ENCODE measurements around the gene METTL27.
"Not testable (repeated sequence)": the region's sequence is repeated elsewhere in the genome, so short reads cannot be mapped to it uniquely, and the experiment has no call there.

Gene METTL27

DNA sequence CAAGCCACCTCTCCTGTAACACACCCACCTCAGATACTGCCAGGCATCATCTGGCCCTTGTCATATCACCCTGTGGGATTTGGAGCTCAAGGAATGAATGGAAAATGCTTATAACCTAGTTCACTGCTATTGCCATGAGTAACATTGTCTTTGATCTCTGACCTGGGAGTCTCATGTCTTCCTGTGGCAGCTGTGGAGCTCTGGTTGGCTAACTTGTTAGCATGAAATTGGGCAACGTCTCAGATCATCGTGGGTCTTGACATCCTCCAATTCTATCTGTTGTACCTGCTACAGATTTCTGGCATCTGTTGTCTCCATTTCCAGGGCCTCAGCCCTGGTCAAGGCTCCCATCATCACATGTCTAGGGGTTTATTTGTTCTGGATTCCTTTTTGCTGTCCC lies 16.5 kb upstream of the METTL27 start:
- ATAC-seq (replicated peaks) (no peak), DNase-seq (no peak)
- no peaks in the 10 kb centered on the region for H3K36me3 Mint-ChIP-seq (ENCODE audit: insufficient read depth)
- H3K4me1 Mint-ChIP-seq (ENCODE audit: low read depth in 2 of 2), result peaks cover 4 to 8% of the 10 kb centered on the region in 2 donors
- H3K27me3 Mint-ChIP-seq, result peaks cover 20 to 45% of the 10 kb centered on the region in 2 donors
- H3K4me3 Mint-ChIP-seq, result no peak overlapping the region
- no peak overlapping the region for H3K27ac Mint-ChIP-seq
- no peaks in the 10 kb centered on the region for H3K9me3 Mint-ChIP-seq

DNA sequence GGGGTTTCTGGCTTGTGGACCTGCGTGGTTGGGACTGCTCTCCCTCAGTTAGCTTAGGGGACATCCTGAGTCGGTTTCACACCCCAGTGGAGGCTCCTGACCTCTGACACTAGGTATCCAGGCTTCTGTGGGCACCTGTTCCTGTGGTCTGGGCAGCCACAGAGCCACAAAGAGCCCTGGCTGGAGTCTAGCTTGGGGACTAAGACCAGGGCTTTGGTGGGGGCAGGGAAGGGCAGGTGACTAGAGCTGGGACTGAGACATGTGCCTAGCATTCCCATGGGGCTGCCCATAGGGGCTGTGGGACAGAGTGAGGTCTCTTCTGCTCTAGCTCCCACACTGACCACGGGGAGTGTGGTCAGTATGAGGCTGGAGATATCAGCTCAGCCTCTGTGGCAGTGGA lies 14.6 kb upstream of the METTL27 start:
- no peak for DNase-seq
- Mint-ChIP-seq H3K27me3 (peaks cover 31 to 58% of the 10 kb centered on the region in 2 donors), H3K9me3 (no peaks in the 10 kb centered on the region), H3K36me3 (ENCODE audit: insufficient read depth) (no peaks in the 10 kb centered on the region), H3K4me1 (ENCODE audit: low read depth in 2 of 2) (peaks cover 4 to 8% of the 10 kb centered on the region in 2 donors), H3K4me3 (peak overlapping the region; percentile 74 to 75), H3K27ac (peak overlapping the region in 1 of 2 donors; percentile 41)
- ATAC-seq (replicated peaks), result no peak

DNA sequence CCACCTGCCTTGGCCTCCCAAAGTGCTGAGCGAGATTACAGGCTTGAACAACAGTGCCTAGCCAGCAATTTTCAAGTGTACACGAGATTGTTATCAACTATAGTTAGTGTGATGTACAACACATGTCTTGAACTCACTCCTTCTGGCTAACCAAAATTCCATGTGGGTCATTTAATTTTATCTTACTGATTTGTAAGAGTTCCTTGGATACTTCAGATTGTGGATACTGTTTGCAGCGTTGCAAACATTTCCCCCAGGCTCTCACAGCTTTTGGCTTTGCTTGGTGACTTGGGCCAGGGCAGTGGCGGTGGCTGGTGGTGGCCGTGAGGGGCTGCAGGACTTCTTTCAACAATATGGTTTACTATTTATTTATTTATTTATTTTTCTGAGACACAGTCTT lies 10.2 kb upstream of the METTL27 start:
- peaks cover 4 to 14% of the 10 kb centered on the region in 2 donors for H3K4me1 Mint-ChIP-seq (ENCODE audit: low read depth in 2 of 2)
- no peak for ATAC-seq (replicated peaks)
- no peak overlapping the region for H3K4me3 Mint-ChIP-seq
- peaks cover 37 to 70% of the 10 kb centered on the region in 2 donors for H3K27me3 Mint-ChIP-seq
- peaks cover 3% of the 10 kb centered on the region for H3K36me3 Mint-ChIP-seq (ENCODE audit: insufficient read depth)
- no peak overlapping the region for H3K27ac Mint-ChIP-seq
- DNase-seq, result no peak
- H3K9me3 Mint-ChIP-seq, result no peaks in the 10 kb centered on the region

DNA sequence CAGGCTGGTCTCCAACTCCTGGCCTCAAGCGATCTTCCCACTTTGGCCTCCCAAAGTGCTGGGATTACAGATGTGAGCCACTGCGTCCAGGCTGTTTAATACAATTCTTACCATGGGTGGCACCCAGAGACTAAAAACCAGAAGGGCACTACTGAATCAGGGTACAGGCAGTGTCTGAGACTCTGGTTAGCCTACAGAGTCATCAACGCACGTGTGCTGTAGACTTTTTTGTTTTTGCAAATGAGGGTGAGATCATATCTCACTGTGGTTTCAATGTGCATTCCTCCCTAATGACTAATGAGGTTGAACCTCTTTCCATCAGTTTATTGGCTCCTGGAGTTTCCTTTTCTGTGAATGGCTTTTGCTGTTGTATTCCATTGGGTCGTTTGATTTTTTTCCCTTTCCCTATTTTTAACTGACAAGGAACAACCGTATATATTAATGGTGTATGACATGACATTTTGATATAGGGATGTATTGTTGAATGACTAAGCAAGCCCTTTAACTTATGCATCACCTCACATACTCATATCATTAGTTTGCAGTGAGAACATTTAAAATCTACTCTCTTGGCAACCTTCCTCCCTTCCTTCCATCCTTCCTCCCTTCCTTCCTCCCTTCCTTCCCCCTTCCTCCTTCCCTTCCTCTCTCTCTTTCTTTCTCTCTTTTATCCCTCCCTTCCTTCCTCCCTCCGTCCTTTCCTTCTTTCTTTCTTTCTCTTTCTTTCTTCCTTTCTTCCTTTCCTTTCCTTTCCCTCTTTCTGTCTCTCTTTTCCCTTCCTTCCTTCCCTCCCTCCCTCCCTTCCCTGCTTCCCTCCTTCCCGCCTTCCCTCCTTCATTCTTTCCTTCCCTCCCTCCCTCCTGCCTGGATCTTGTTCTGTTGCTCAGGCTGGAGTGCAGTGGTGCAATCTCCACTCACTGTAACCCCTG lies 9.4 kb upstream of the METTL27 start:
- Mint-ChIP-seq H3K9me3 (no peaks in the 10 kb centered on the region), H3K36me3 (ENCODE audit: insufficient read depth) (peaks cover 3% of the 10 kb centered on the region), H3K27ac (no peak overlapping the region), H3K4me3 (no peak overlapping the region), H3K27me3 (peaks cover 33 to 61% of the 10 kb centered on the region in 2 donors), H3K4me1 (ENCODE audit: low read depth in 2 of 2) (peaks cover 4 to 14% of the 10 kb centered on the region in 2 donors)
- DNase-seq, result no peak
- ATAC-seq (replicated peaks), result peak; percentile 73

DNA sequence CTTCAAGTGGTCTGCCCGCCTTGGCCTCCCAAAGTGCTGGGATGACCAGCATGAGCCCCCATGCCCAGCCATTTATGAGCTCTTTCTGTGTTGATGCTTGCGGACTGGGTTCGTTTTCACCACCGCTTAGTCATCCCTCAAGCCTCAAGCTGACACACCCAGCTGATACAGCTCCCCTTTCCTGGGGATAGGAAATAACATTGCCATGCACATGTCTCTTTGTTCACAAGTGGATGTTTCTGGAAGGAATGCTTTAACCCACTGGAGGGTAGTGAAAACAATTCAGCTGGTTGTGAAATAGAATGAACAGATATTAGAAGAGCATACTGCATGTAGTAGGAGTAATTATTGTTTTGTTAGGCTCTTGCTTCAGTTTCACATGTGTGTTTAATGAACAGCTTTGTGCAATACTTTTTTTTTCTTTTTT lies 8.5 kb upstream of the METTL27 start:
- Mint-ChIP-seq H3K27me3 (peaks cover 30 to 56% of the 10 kb centered on the region in 2 donors), H3K4me1 (ENCODE audit: low read depth in 2 of 2) (peaks cover 4 to 10% of the 10 kb centered on the region in 2 donors), H3K36me3 (ENCODE audit: insufficient read depth) (peaks cover 3% of the 10 kb centered on the region), H3K27ac (no peak overlapping the region), H3K4me3 (no peak overlapping the region), H3K9me3 (no peaks in the 10 kb centered on the region)
- no peak for DNase-seq
- ATAC-seq (replicated peaks), result no peak

DNA sequence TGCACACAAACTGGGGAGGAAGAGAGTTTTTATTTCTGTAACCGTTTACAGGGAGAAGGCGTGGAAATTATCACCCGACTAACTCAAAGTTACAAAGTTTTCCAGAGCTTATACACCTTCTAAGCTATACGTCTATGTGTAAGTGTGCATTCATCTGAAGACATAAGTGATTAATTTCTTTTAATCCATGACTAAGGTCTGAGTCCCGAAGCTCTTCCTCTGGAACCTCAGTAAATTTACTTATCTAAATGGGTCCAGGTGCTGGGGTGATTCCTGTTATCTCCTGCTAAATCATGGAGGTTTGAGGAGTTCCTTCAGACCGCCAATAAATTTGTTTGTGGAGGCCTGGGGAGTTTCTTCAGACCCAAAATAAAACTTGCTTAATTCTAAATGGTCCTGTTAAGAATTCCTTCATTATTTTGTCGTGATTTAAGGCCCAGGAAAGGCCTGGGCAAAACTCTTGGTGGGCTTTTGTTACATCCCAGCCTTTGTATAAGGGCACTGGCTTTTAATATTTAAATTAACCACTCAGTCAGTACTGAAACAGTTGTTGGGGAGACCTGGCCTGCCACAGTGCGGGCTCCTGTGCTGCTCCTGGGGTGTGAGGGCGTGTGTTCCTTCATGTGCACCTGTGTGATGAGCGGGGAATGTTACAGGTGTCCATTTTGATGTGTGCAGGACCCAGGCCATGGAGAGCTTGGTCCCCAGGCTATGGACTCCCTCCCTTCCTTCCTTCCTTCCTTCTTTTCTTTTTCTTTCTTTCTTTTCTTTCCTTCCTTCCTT lies 5.8 kb upstream of the METTL27 start:
- Mint-ChIP-seq H3K36me3 (ENCODE audit: insufficient read depth) (peaks cover 3% of the 10 kb centered on the region), H3K27me3 (peaks cover 18 to 36% of the 10 kb centered on the region in 2 donors)

DNA sequence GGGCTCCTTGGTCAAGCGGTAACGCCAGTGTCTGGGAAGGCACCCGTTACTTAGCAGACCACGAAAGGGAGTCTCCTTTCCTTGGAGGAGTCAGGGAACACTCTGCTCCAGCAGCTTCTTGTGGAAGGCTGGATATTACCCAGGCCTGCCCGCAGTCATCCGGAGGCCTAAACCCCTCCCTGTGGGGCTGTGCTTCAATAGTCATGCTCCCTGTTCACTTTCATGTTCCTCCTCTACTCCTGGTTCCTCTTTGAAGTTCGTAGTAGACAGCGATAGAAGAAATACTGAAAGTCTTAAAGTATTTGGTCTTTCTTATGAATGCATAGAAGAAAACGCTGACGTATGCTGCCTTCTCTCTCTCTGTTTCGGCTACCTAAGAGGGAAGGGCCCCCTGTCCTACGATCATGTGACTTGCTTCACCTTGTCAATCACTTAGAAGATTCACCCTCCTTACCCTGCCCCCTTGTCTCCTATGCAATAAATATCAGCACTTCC lies 3.4 kb upstream of the METTL27 start:
- not testable (repeated sequence) for ATAC-seq (replicated peaks); H3K27ac Mint-ChIP-seq; DNase-seq; H3K9me3 Mint-ChIP-seq; H3K4me3 Mint-ChIP-seq; H3K36me3 Mint-ChIP-seq (ENCODE audit: insufficient read depth); H3K4me1 Mint-ChIP-seq (ENCODE audit: low read depth in 2 of 2)
- peaks cover 5 to 21% of the 10 kb centered on the region in 2 donors for H3K27me3 Mint-ChIP-seq

More for the DNA sequence above, 5.8 kb upstream of the METTL27 start:
- Mint-ChIP-seq H3K27ac (no peak overlapping the region), H3K9me3 (no peaks in the 10 kb centered on the region), H3K4me1 (ENCODE audit: low read depth in 2 of 2) (peaks cover 0 to 6% of the 10 kb centered on the region in 2 donors), H3K4me3 (no peak overlapping the region)
- no peak for DNase-seq
- no peak for ATAC-seq (replicated peaks)

DNA sequence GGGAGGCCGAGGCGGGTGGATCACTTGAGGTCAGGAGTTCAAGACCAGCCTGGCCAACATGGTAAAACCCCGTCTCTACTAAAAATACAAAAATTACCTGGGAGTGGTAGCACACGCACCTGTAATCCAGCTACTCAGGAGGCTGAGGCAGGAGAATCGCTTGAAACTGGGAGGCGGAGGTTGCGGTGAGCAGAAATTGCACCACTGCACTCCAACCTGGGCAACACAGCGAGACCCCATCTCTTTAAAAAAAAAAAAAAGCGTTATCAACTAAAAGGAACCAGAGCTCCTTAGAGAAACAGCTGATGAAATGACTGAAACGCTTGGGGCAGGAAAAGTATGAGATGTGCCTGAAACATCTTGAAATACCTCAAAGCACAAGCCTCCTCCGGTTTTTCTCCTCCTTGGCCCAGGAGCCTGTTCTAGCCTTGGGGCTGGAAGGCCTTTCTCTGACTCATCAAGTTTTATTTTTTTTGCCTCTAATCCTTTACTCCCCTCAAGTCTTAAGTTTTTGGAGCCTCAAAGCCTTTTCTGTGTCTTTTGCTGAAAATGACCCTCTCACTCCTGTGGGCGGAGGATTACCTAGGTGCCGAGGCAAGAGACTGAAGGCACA lies 2.6 kb upstream of the METTL27 start:
- peaks cover 0 to 5% of the 10 kb centered on the region in 2 donors for H3K4me1 Mint-ChIP-seq (ENCODE audit: low read depth in 2 of 2)
- peaks cover 5 to 16% of the 10 kb centered on the region in 2 donors for H3K27me3 Mint-ChIP-seq
- peaks cover 3% of the 10 kb centered on the region for H3K36me3 Mint-ChIP-seq (ENCODE audit: insufficient read depth)
- no peak overlapping the region for H3K27ac Mint-ChIP-seq
- DNase-seq (no peak), ATAC-seq (replicated peaks) (no peak)
- no peak overlapping the region for H3K4me3 Mint-ChIP-seq
- no peaks in the 10 kb centered on the region for H3K9me3 Mint-ChIP-seq

DNA sequence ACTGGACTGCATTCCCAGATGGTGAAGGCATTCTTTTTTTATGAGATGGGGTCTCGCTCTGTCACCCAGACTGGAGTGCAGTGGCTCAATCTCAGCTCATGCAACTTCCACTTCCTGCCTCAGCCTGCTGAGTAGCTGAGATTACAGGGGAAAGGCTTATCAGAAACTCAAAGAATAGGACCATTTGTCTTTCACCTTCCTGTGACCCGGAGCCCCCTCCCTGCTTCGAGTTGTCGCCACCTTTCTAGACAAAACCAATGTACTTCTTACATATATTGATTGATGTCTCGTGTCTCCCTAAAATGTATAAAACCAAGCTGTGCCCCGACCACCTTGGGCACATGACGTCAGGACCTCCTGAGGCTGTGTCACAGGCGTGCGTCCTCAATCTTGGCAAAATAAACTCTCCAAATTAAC lies 1.8 kb upstream of the METTL27 start:
- Mint-ChIP-seq H3K4me1 (ENCODE audit: low read depth in 2 of 2) (peaks cover 0 to 5% of the 10 kb centered on the region in 2 donors), H3K4me3 (no peak overlapping the region), H3K9me3 (no peaks in the 10 kb centered on the region), H3K27me3 (peaks cover 0 to 16% of the 10 kb centered on the region in 2 donors), H3K36me3 (ENCODE audit: insufficient read depth) (peaks cover 5% of the 10 kb centered on the region), H3K27ac (no peak overlapping the region)
- ATAC-seq (replicated peaks) (no peak), DNase-seq (no peak)

DNA sequence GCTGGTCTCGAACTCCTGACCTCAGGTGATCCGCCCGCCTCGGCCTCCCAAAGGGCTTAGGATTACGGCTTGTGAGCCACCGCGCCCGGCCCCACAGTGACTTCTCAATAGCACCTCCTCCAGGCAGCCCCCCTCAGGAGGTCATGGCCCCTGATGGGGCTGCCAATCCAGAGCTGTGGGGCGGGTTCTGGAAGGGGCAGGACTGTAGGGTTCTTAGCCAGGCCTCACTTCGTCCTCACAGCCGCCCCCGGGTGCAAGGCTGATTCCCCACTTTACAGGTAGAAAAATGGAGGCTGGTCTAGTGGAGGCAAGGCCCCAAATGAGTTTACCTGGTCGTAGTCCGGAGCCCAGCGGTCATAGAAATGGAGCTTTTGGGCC lies 638 bp downstream of the METTL27 start:
- H3K4me1 Mint-ChIP-seq (ENCODE audit: low read depth in 2 of 2), result peaks cover 0 to 6% of the 10 kb centered on the region in 2 donors
- no peaks in the 10 kb centered on the region for H3K9me3 Mint-ChIP-seq
- H3K27me3 Mint-ChIP-seq, result peaks cover 0 to 17% of the 10 kb centered on the region in 2 donors
- no peak for DNase-seq
- H3K27ac Mint-ChIP-seq, result no peak overlapping the region
- H3K36me3 Mint-ChIP-seq (ENCODE audit: insufficient read depth), result peaks cover 3% of the 10 kb centered on the region
- peak overlapping the region; percentile 79 to 80 for H3K4me3 Mint-ChIP-seq
- ATAC-seq (replicated peaks), result no peak

DNA sequence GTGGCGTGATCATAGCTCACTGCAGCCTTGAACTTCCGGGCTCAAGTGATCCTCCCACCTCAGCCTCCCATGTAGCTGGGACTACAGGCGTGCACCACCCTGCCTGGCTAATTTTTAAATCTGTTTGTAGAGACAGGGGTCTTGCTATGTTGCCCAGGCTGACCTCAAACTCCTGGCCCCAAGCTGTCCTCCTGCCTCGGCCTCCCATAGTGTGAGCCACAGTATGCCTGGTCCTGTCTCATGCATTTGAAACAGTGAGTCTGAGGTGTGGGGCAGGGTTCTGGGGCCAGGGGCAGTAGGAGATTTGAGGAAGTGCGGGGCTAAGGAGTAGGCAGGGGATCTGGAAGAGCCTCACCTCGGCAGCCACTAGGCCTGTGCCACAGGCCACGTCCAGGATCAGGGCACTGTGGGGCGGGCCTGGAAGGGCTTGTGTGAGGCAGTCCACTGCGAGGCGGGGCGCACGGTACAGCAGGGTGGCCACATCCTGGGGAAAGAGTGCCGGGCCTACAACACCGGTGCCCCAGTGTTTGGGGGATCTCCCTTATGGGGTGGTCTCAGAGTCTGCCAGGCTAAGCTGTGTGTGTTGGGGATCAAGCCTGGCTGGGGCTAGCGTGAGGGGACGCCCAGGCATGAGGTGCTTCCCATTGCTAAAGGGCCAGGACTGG lies 1.5 kb downstream of the METTL27 start:
- ATAC-seq (replicated peaks) (no peak), DNase-seq (no peak)
- Mint-ChIP-seq H3K9me3 (no peaks in the 10 kb centered on the region), H3K27ac (no peak overlapping the region), H3K27me3 (peaks cover 0 to 17% of the 10 kb centered on the region in 2 donors), H3K4me1 (ENCODE audit: low read depth in 2 of 2) (peaks cover 0 to 6% of the 10 kb centered on the region in 2 donors), H3K4me3 (peak overlapping the region in 1 of 2 donors; percentile 79), H3K36me3 (ENCODE audit: insufficient read depth) (peaks cover 3% of the 10 kb centered on the region)

DNA sequence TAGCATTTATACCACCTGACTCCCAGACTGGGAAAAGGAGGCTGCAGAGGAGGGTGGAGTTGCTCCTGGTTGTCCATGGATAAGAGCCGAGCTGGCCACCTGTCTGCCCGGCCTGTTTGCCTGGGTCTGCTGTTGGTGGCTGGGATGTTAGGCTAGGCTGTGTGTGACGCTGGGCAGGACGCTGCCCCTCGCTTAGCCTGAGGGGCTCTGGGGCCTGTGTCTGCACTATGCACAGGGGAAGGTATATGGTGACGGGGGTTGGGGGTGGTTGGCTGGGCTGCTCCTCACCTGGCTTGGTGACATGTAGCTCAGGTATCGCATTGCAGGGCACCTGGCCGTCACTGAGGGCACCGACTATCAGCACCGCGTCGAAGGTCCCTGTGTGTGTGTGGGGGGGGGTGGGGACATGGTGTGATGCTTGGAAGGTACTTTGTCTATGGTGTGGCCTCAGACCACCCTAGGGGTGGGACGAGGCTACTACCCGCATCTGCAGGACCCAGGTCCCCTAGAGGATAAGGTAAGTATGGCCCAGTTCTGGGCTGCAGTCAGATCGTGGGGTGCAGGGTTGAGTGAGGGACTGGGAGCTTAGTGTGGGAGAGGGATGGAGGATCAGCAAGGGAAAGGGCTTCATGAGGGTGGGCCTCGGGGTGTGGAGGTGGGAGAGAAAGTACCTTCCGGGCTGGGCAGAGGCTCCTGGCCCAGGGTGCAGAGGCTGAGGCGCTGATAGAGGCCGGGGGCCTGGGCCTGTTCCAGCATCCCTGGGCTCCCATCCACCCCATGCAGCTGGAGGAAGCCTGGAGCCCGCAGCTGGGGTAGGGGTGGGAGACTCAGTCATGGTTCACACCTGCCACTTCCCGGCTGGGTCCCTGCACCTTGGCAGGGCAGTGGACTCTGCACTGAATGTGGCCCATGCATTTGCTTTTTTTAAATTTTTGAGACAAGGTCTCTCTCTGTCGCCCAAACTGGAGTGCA lies 2.3 kb downstream of the METTL27 start:
- DNase-seq, result no peak
- peak overlapping the region in 1 of 2 donors; percentile 22 for H3K4me3 Mint-ChIP-seq
- H3K36me3 Mint-ChIP-seq (ENCODE audit: insufficient read depth), result peaks cover 3% of the 10 kb centered on the region
- no peak for ATAC-seq (replicated peaks)
- peaks cover 0 to 6% of the 10 kb centered on the region in 2 donors for H3K4me1 Mint-ChIP-seq (ENCODE audit: low read depth in 2 of 2)
- H3K27ac Mint-ChIP-seq, result no peak overlapping the region
- no peaks in the 10 kb centered on the region for H3K9me3 Mint-ChIP-seq
- peaks cover 0 to 17% of the 10 kb centered on the region in 2 donors for H3K27me3 Mint-ChIP-seq

Measured in effector memory CD8-positive, alpha-beta T cell (primary cell).